A549 (cell line): ENCODE measurements around the gene CBLC. TPM values are rescaled to one million over a fixed set of nuclear protein-coding genes. Genes with fewer than 3 reads are reported as not detected.
"Not testable (repeated sequence)": the region's sequence is repeated elsewhere in the genome, so short reads cannot be mapped to it uniquely, and the experiment has no call there.

Experiments
- ATAC-seq, 2 experiments: fragments of 200-7000 bp in 1 of 2; fragments of >200 bp in 1 of 2; cut with Nextera tagmentation in 1 of 2; cut with Tn5 transposase in 1 of 2; 3 replicates each; pipeline versions ENCODE4 v1.8.0 to v1.9.1; 2018 to 2020; ENCODE audit warnings: mild to moderate bottlenecking in 1 of 2, moderate library complexity in 1 of 2
- CTCF ChIA-PET: fragments of 300-600 bp; sonication (Branson Sonifier 250); formaldehyde crosslinking; extraction: SDS; loops from one replicate; lab custom pipeline; 2021; ENCODE audit warnings: antibody characterized with exemption, inconsistent platforms; lab: Yijun Ruan, JAX
- POLR2A ChIA-PET: fragments of 350-600 bp; formaldehyde crosslinking; extraction: SDS; loops from one replicate; lab custom pipeline; 2021; ENCODE audit warnings: antibody characterized with exemption, inconsistent platforms; lab: Yijun Ruan, JAX
- DNase-seq, 2 experiments: peaks; one replicate each; pipeline versions ENCODE4 v3.0.0 to v3.0.0-alpha.2; 2011 to 2016; ENCODE audit warnings: low read depth in 1 of 2, low spot score in 1 of 2
- FAIRE-seq: peaks from 2 replicates; lab custom pipeline; 2011; peaks lifted over from hg19 to GRCh38; lab: Jason Lieb, UNC
- H3K27ac ChIP-seq, 2 experiments: fragments of >200 bp; sonication (Bioruptor Twin); formaldehyde crosslinking; 3 replicates each; pipeline ENCODE4 v1.5.1; 2016 to 2017
- H3K4me1 ChIP-seq: fragments of >200 bp; sonication (Bioruptor Twin); formaldehyde crosslinking; 3 replicates; pipeline ENCODE4 v1.6.1; 2016
- H3K4me2 ChIP-seq: fragments of >200 bp; sonication (Bioruptor Twin); formaldehyde crosslinking; 3 replicates; pipeline ENCODE4 v1.6.1; 2016
- H3K4me3 ChIP-seq: fragments of >200 bp; sonication (Bioruptor Twin); formaldehyde crosslinking; 3 replicates; pipeline ENCODE4 v1.5.1; 2016
- H3K9me3 ChIP-seq: fragments of >200 bp; sonication (Bioruptor Twin); formaldehyde crosslinking; 3 replicates; pipeline ENCODE4 v1.6.1; 2016
- BCL3 ChIP-seq: fragments of >200 bp; sonication (Bioruptor Twin); formaldehyde crosslinking; IDR thresholded peaks from 3 replicates; pipeline ENCODE4 v1.6.1; 2016
- BHLHE40 ChIP-seq: IDR thresholded peaks from 2 replicates; pipeline ENCODE4 v1.6.1; 2012; ENCODE audit warnings: low read depth, low read length, inconsistent platforms
- CEBPB ChIP-seq, 2 experiments: fragments of >200 bp in 1 of 2; sonication (Bioruptor Twin) in 1 of 2; formaldehyde crosslinking in 1 of 2; IDR thresholded peaks; 2 replicates each; pipeline ENCODE4 v1.6.1; 2012 to 2016
- CHD4 ChIP-seq: fragments of 200-600 bp; sonication (generic); IDR thresholded peaks from 2 replicates; pipeline ENCODE4 v1.6.1; 2016; ENCODE audit warnings: antibody characterized with exemption, mild to moderate bottlenecking, borderline replicate concordance
- EHF ChIP-seq: fragments of 250-450 bp; sonication (Bioruptor Pico); IDR thresholded peaks from 2 replicates; pipeline ENCODE4 v1.5.0; 2020; ENCODE audit warnings: mild to moderate bottlenecking
- ESRRA ChIP-seq: fragments of 150-350 bp; IDR thresholded peaks from 2 replicates; pipeline ENCODE4 v1.6.1; 2014; ENCODE audit warnings: mild to moderate bottlenecking, low read length, borderline replicate concordance
- FOSB ChIP-seq: fragments of 250-450 bp; sonication (Bioruptor Pico); IDR thresholded peaks from 2 replicates; pipeline ENCODE4 v1.5.0; 2020; ENCODE audit warnings: mild to moderate bottlenecking, moderate library complexity
- FOXS1 ChIP-seq: fragments of 250-450 bp; sonication (Bioruptor Pico); IDR thresholded peaks from 2 replicates; pipeline ENCODE4 v1.5.0; 2020; ENCODE audit warnings: mild to moderate bottlenecking, moderate library complexity
- GATA3 ChIP-seq: IDR thresholded peaks from 2 replicates; pipeline ENCODE4 v1.6.1; 2012; ENCODE audit warnings: borderline replicate concordance
- HEYL ChIP-seq: fragments of 250-450 bp; sonication (Bioruptor Pico); IDR thresholded peaks from 2 replicates; pipeline ENCODE4 v1.8.0; 2021; ENCODE audit warnings: mild to moderate bottlenecking, moderate library complexity
- HOXA7 ChIP-seq: fragments of 250-450 bp; sonication (Bioruptor Pico); IDR thresholded peaks from 2 replicates; pipeline ENCODE4 v1.5.0; 2020; ENCODE audit warnings: mild to moderate bottlenecking, moderate library complexity
- HOXB13 ChIP-seq: fragments of 250-450 bp; sonication (Bioruptor Pico); IDR thresholded peaks from 2 replicates; pipeline ENCODE4 v1.5.0; 2020; ENCODE audit warnings: low read depth, mild to moderate bottlenecking, moderate library complexity
- KDM1A ChIP-seq: fragments of 200-600 bp; sonication (generic); IDR thresholded peaks from 2 replicates; pipeline ENCODE4 v1.6.1; 2016; ENCODE audit warnings: low read depth, mild to moderate bottlenecking
- MAFK ChIP-seq: fragments of 450-650 bp; IDR thresholded peaks from 2 replicates; pipeline ENCODE4 v1.6.1; 2014; ENCODE audit not compliant: partially characterized antibody
- POLR2A ChIP-seq: IDR thresholded peaks from 2 replicates; pipeline ENCODE4 v1.6.1; 2012; ENCODE audit warnings: mild to moderate bottlenecking, low read length
- RARB ChIP-seq: fragments of 250-450 bp; sonication (Bioruptor Pico); IDR thresholded peaks from 2 replicates; pipeline ENCODE4 v1.8.0; 2021; ENCODE audit warnings: mild to moderate bottlenecking, moderate library complexity
- RFX5 ChIP-seq: fragments of 450-650 bp; IDR thresholded peaks from 2 replicates; pipeline ENCODE4 v1.7.1; 2014; ENCODE audit warnings: antibody characterized with exemption, mild to moderate bottlenecking, moderate library complexity
- RNF2 ChIP-seq: fragments of 200-600 bp; sonication (generic); IDR thresholded peaks from 2 replicates; pipeline ENCODE4 v1.6.1; 2016; ENCODE audit warnings: low read depth, mild to moderate bottlenecking, antibody characterized with exemption, moderate library complexity, borderline replicate concordance
- SMC3 ChIP-seq: fragments of >200 bp; sonication (Bioruptor Twin); formaldehyde crosslinking; IDR thresholded peaks from 3 replicates; pipeline ENCODE4 v1.6.1; 2018; ENCODE audit warnings: inconsistent platforms
- SREBF2 ChIP-seq: fragments of 450-650 bp; IDR thresholded peaks from 2 replicates; pipeline ENCODE4 v1.6.1; 2014; ENCODE audit warnings: mild to moderate bottlenecking, moderate library complexity
- TFCP2L1 ChIP-seq: fragments of 250-450 bp; sonication (Bioruptor Pico); IDR thresholded peaks from 2 replicates; pipeline ENCODE4 v1.5.0; 2021; ENCODE audit warnings: mild to moderate bottlenecking
- TP53 ChIP-seq: fragments of 250-450 bp; sonication (Bioruptor Pico); IDR thresholded peaks from 2 replicates; pipeline ENCODE4 v1.5.0; 2021; ENCODE audit warnings: mild to moderate bottlenecking, moderate library complexity
- ZC3H11A ChIP-seq: fragments of 450-650 bp; IDR thresholded peaks from 2 replicates; pipeline ENCODE4 v1.6.1; 2014; ENCODE audit warnings: antibody characterized with exemption, mild to moderate bottlenecking
- WGBS: methylation state at CpG from one replicate; pipeline ENCODE4 v1.1.6; 2017; ENCODE audit errors: missing lambda C conversion rate; 5-methylcytosine and 5-hydroxymethylcytosine counted together
- polyA plus RNA-seq, 4 experiments: library from polyadenylated mRNA; depleted of rRNA in 3 of 4; stranded (reverse); fragments of >200 nt; fragmentation: RNase III in 1 of 4; extraction: RNeasy Plus Mini Kit Qiagen cat#74134 plus additional on column Dnase treatment in 1 of 4; gene quantifications; 2 replicates in 3 of 4; 3 replicates in 1 of 4; pipeline ENCODE4 v1.2.3, GENCODE V29; 2011 to 2017
- TF ChIP-seq, protein P1 (sequence below): fragments of 150-350 bp; IDR thresholded peaks from 2 replicates; pipeline ENCODE4 v1.6.1; 2014; ENCODE audit warnings: low read depth, mild to moderate bottlenecking, low read length
- TF ChIP-seq, protein P2 (sequence below): IDR thresholded peaks from 2 replicates; pipeline ENCODE4 v1.6.1; 2012

The CBLC gene
- polyA plus RNA-seq, 2 of the 4 experiments (the other 2 are of a cell fraction) = not detected

GRCh38 chr19:44776402-44777096 lies 1.1 kb upstream of the CBLC start:
- peaks cover 33% of the 10 kb centered on the region for H3K4me1 ChIP-seq
- no peak for DNase-seq
- no peak; a peak in 1 of 6 replicates for ATAC-seq
- peak overlapping the region; percentile 2 to 88; a peak in 3 of 6 replicates for H3K27ac ChIP-seq
- POLR2A ChIA-PET = interaction anchor here (0.6 kb wide), 2 partner anchors 35 to 1184 kb away, joined by 4 to 5 read pairs; no protein-coding TSS in a partner anchor
- TF ChIP-seq SREBF2 = no peak
- no peak for TF ChIP-seq RFX5
- no peak for TF ChIP-seq POLR2A
- no peak for TF ChIP-seq TFCP2L1 (CRISPR knock-in tag)
- TF ChIP-seq GATA3 = no peak
- TF ChIP-seq KDM1A = no peak
- TF ChIP-seq, protein P1, sequence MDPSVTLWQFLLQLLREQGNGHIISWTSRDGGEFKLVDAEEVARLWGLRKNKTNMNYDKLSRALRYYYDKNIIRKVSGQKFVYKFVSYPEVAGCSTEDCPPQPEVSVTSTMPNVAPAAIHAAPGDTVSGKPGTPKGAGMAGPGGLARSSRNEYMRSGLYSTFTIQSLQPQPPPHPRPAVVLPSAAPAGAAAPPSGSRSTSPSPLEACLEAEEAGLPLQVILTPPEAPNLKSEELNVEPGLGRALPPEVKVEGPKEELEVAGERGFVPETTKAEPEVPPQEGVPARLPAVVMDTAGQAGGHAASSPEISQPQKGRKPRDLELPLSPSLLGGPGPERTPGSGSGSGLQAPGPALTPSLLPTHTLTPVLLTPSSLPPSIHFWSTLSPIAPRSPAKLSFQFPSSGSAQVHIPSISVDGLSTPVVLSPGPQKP = no peak
- no peak for TF ChIP-seq MAFK
- no peak for TF ChIP-seq ESRRA
- no peak for TF ChIP-seq CHD4
- no peak for TF ChIP-seq RARB (CRISPR knock-in tag)
- TF ChIP-seq CEBPB (IDR thresholded peaks at IDR 0.05) = no peak
- TF ChIP-seq FOXS1 (CRISPR knock-in tag) = no peak
- TF ChIP-seq RNF2 = no peak
- no peak for TF ChIP-seq EHF (CRISPR knock-in tag)
- no peak for TF ChIP-seq HEYL
- no peak for TF ChIP-seq SMC3
- no peak for TF ChIP-seq BHLHE40
- H3K9me3 ChIP-seq = no peaks in the 10 kb centered on the region
- H3K4me2 ChIP-seq = no peak overlapping the region
- FAIRE-seq = no peak
- no peak overlapping the region for H3K4me3 ChIP-seq
- CTCF ChIA-PET = interaction anchor here (0.8 to 48.5 kb wide), 10 partner anchors 5 to 124 kb away, joined by 3 to 1899 read pairs (median 4); no protein-coding TSS in a partner anchor
- WGBS = 91% methylated on average over 23 of the region's 23 CpGs

DNA sequence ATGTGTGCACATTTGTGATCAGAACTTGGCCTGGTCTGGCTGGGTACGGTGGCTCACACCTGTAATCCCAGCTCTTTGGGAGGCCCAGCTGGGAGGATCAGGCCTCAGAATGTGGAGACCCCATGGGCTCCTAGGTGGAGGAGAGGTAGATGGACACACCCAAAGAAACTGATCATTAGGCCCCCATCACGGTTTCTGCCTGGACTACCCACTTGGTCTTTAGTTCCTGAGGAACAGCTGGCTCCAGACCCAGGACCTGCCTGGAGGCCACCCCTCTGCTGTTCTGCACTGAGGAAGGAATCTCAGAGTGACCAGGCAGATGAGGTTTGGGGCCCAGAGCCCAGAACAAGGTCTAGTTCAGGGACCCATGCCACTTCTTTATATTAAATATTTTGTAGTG lies 1.5 kb downstream of the CBLC start:
- H3K4me2 ChIP-seq = no peak overlapping the region
- ATAC-seq = no peak
- H3K4me3 ChIP-seq = no peak overlapping the region
- ChIA-PET POLR2A (no interaction called here), CTCF (interaction anchor here (0.6 to 48.5 kb wide), 9 partner anchors 6 to 202 kb away, joined by 4 to 1899 read pairs (median 64); partner anchors contain the start of genes BCAM and NECTIN2)
- 80% methylated on average over 2 of the region's 2 CpGs for WGBS
- no peak for TF ChIP-seq HOXA7 (CRISPR knock-in tag)
- no peak for TF ChIP-seq ZC3H11A
- TF ChIP-seq HOXB13 (CRISPR knock-in tag) = no peak
- TF ChIP-seq, protein P2, sequence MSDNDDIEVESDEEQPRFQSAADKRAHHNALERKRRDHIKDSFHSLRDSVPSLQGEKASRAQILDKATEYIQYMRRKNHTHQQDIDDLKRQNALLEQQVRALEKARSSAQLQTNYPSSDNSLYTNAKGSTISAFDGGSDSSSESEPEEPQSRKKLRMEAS = no peak
- TF ChIP-seq TFCP2L1 (CRISPR knock-in tag) = no peak
- no peak for TF ChIP-seq SREBF2
- no peak for TF ChIP-seq RNF2
- TF ChIP-seq FOXS1 (CRISPR knock-in tag) = no peak
- TF ChIP-seq MAFK = no peak
- TF ChIP-seq TP53 = no peak
- TF ChIP-seq BCL3 = no peak
- TF ChIP-seq FOSB (CRISPR knock-in tag) = no peak
- no peak for FAIRE-seq
- DNase-seq = no peak
- H3K27ac ChIP-seq = peak overlapping the region in 1 of 2 experiments; percentile 45; a peak in 1 of 6 replicates
- H3K4me1 ChIP-seq = peaks cover 27% of the 10 kb centered on the region
- H3K9me3 ChIP-seq = no peaks in the 10 kb centered on the region

DNA sequence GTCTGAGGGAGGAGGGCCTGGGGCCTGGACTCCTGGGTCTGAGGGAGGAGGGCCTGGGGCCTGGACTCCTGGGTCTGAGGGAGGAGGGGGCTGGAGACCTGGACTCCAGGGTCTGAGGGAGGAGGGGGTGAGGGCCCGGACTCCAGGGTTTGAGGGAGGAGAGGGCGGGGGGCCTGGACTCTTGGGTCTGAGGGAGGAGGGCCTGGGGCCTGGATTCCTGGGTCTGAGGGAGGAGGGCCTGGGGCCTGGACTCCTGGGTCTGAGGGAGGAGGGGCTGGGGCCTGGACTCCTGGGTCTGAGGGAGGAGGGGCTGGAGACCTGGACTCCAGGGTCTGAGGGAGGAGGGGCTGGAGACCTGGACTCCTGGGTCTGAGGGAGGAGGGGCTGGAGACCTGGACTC lies 4.0 kb downstream of the CBLC start:
- H3K4me2 ChIP-seq, H3K9me3 ChIP-seq, ATAC-seq, H3K4me1 ChIP-seq, H3K4me3 ChIP-seq, DNase-seq, FAIRE-seq, POLR2A ChIA-PET: not testable (repeated sequence)
- CTCF ChIA-PET = interaction anchor here (0.9 to 48.5 kb wide), 12 partner anchors 8 to 211 kb away, joined by 3 to 1899 read pairs (median 42); partner anchors contain the start of genes BCAM and NECTIN2
- no CpG with 5 or more reads among the region's 2 CpGs for WGBS
- peak overlapping the region in 1 of 2 experiments; percentile 42; a peak in 3 of 6 replicates for H3K27ac ChIP-seq
